ENCODE data around the gene MEOX1.

MEOX1 gene

DNA sequence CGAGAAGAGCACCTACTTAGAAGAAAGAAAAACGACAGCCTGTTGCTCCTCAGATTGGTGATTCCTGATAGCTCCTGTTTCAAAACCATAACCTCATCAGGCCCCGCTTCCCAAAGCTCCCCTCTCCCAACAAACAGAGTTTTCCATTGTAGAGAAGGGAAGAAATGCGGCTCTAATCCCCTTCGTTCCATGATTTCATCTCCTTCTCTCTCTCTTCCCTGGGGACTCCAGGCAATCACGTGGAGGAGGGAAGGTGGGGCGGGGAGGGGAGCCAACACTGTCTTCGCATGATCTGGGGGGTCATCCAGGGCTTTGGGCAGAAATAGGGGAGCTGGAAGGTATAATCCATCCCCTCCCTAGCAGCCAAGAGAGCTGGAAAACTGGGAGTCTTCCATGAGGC lies 43.4 kb downstream of the MEOX1 start:
- Histone ChIP-seq H3K27ac (ENCODE audit: low read depth, low read length, poor library complexity, severe bottlenecking) (no peak overlapping the region), H2AFZ (ENCODE audit: low read length) (no peak overlapping the region), H3K9ac (ENCODE audit: low read length) (no peak overlapping the region), H3F3A (ENCODE audit: insufficient read depth, low read length) (no peaks in the 10 kb centered on the region), H4K20me1 (ENCODE audit: insufficient read depth, low read length) (no peaks in the 10 kb centered on the region), H3K4me3 (ENCODE audit: low read depth, low read length, poor library complexity, severe bottlenecking) (no peak overlapping the region), H3K4me1 (ENCODE audit: insufficient read depth, low read length, severe bottlenecking) (no peaks in the 10 kb centered on the region), H3K27me3 (ENCODE audit: insufficient read depth, low read length) (no peaks in the 10 kb centered on the region), H3K9me2 (ENCODE audit: low read depth, low read length) (no peaks in the 10 kb centered on the region), H3K36me3 (ENCODE audit: insufficient read depth, low read length) (no peaks in the 10 kb centered on the region), H3K79me2 (ENCODE audit: insufficient read depth, low read length) (no peaks in the 10 kb centered on the region), H3K9me3 (ENCODE audit: low read length) (no peaks in the 10 kb centered on the region), H3K4me2 (ENCODE audit: low read length) (no peak overlapping the region)
- TF ChIP-seq, protein P1, sequence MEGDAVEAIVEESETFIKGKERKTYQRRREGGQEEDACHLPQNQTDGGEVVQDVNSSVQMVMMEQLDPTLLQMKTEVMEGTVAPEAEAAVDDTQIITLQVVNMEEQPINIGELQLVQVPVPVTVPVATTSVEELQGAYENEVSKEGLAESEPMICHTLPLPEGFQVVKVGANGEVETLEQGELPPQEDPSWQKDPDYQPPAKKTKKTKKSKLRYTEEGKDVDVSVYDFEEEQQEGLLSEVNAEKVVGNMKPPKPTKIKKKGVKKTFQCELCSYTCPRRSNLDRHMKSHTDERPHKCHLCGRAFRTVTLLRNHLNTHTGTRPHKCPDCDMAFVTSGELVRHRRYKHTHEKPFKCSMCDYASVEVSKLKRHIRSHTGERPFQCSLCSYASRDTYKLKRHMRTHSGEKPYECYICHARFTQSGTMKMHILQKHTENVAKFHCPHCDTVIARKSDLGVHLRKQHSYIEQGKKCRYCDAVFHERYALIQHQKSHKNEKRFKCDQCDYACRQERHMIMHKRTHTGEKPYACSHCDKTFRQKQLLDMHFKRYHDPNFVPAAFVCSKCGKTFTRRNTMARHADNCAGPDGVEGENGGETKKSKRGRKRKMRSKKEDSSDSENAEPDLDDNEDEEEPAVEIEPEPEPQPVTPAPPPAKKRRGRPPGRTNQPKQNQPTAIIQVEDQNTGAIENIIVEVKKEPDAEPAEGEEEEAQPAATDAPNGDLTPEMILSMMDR (IDR thresholded peaks at IDR 0.05; ENCODE audit: low read length), result no peak
- no peak for TF ChIP-seq EZH2 (IDR thresholded peaks at IDR 0.05; ENCODE audit: borderline replicate concordance, low read length)

DNA sequence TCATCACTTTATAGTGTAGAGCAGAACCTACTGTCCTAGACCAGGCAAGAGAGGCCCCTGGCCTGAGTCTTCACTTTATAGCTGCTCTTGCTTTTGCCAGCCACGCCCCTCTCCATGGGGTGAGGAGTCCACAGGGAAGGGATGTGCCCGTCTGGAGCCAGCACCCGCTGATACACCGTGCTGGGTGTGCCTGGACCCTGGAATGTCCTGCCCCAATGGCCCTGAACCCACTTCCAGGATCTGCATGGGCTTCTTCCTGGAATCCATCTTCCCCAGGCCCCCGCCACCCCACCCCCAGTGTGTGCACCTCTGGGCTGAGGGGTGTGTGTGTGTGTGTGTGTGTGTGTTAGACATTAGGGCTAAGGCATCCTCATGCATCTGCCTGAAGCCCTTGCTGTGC lies 44.9 kb downstream of the MEOX1 start:
- no peaks in the 10 kb centered on the region for H3K36me3 ChIP-seq (ENCODE audit: insufficient read depth, low read length)
- no peak overlapping the region for H3K4me2 ChIP-seq (ENCODE audit: low read length)
- H3K4me3 ChIP-seq (ENCODE audit: low read depth, low read length, poor library complexity, severe bottlenecking), result no peak overlapping the region
- H3K9ac ChIP-seq (ENCODE audit: low read length), result no peak overlapping the region
- no peak for TF ChIP-seq EZH2 (IDR thresholded peaks at IDR 0.05; ENCODE audit: borderline replicate concordance, low read length)
- TF ChIP-seq, protein P1 (IDR thresholded peaks at IDR 0.05; ENCODE audit: low read length), result no peak
- no peaks in the 10 kb centered on the region for H3K79me2 ChIP-seq (ENCODE audit: insufficient read depth, low read length)
- H3K27ac ChIP-seq (ENCODE audit: low read depth, low read length, poor library complexity, severe bottlenecking), result no peak overlapping the region
- no peaks in the 10 kb centered on the region for H3F3A ChIP-seq (ENCODE audit: insufficient read depth, low read length)
- H3K9me3 ChIP-seq (ENCODE audit: low read length), result no peaks in the 10 kb centered on the region
- no peaks in the 10 kb centered on the region for H3K4me1 ChIP-seq (ENCODE audit: insufficient read depth, low read length, severe bottlenecking)
- no peaks in the 10 kb centered on the region for H3K9me2 ChIP-seq (ENCODE audit: low read depth, low read length)
- H4K20me1 ChIP-seq (ENCODE audit: insufficient read depth, low read length), result no peaks in the 10 kb centered on the region
- H2AFZ ChIP-seq (ENCODE audit: low read length), result no peak overlapping the region
- no peaks in the 10 kb centered on the region; the same call in 1 of the 2 replicates for H3K27me3 ChIP-seq (ENCODE audit: insufficient read depth, low read length)

DNA sequence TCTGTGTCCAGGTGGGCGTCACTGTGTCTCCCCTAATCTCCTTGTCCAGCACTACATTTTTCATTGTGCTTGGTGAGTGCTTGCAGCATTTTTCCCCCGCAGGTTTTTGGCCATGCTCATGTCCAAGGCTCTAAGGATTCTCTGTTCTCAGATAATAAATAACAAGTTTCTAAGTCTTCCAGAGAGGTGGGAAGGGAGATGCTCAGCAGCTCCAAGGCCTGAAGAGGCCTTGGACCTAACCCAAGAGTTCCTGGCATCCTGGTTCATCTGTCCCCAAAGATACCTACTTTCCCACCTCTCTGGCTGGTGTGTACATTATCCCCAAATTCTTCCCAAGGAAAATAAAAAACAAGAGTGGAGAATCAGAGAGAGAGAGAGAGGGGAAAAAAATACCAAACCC lies 45.3 kb downstream of the MEOX1 start:
- no peaks in the 10 kb centered on the region for H3K4me1 ChIP-seq (ENCODE audit: insufficient read depth, low read length, severe bottlenecking)
- H3K27ac ChIP-seq (ENCODE audit: low read depth, low read length, poor library complexity, severe bottlenecking), result no peak overlapping the region
- TF ChIP-seq EZH2 (IDR thresholded peaks at IDR 0.05; ENCODE audit: borderline replicate concordance, low read length), result no peak
- TF ChIP-seq, protein P1 (IDR thresholded peaks at IDR 0.05; ENCODE audit: low read length), result no peak
- H3K4me3 ChIP-seq (ENCODE audit: low read depth, low read length, poor library complexity, severe bottlenecking), result no peak overlapping the region
- no peaks in the 10 kb centered on the region for H3K36me3 ChIP-seq (ENCODE audit: insufficient read depth, low read length)
- H3K79me2 ChIP-seq (ENCODE audit: insufficient read depth, low read length), result no peaks in the 10 kb centered on the region
- 0 out of 2 replicates have a peak, but pooled peaks cover 2% of the 10 kb centered on the region for H3K9me3 ChIP-seq (ENCODE audit: low read length)
- no peak overlapping the region for H3K9ac ChIP-seq (ENCODE audit: low read length)
- H2AFZ ChIP-seq (ENCODE audit: low read length), result no peak overlapping the region
- no peaks in the 10 kb centered on the region for H3K9me2 ChIP-seq (ENCODE audit: low read depth, low read length)
- H4K20me1 ChIP-seq (ENCODE audit: insufficient read depth, low read length), result no peaks in the 10 kb centered on the region
- H3F3A ChIP-seq (ENCODE audit: insufficient read depth, low read length), result no peaks in the 10 kb centered on the region
- no peak overlapping the region for H3K4me2 ChIP-seq (ENCODE audit: low read length)
- H3K27me3 ChIP-seq (ENCODE audit: insufficient read depth, low read length), result no peaks in the 10 kb centered on the region; the same call in 1 of the 2 replicates

Data from OCI-LY1 (cell line).